Fibroblast of skin of back (primary cell): Measurements from ENCODE around the gene NXPH2.
A peak's percentile ranks its signal among the peaks of the same experiment; 100 is the strongest.

Experiments used
- DNase-seq: peaks from one replicate; pipeline ENCODE4 v3.0.0-alpha.2; 2013

The NXPH2 gene

GRCh38 chr2:138632066-138632620 is 148.0 kb downstream of the NXPH2 start:
- DNase-seq: peak; percentile 32

GRCh38 chr2:138630164-138630563 is 150.0 kb downstream of the NXPH2 start:
- peak; percentile 1 for DNase-seq

- no peak for DNase-seq
Measured at GRCh38 chr2:138626148-138626547, 154.0 kb downstream of the NXPH2 start.

- DNase-seq: no peak
Measured at GRCh38 chr2:138622613-138623012, 157.6 kb downstream of the NXPH2 start.

GRCh38 chr2:138621139-138621538 is 159.1 kb downstream of the NXPH2 start:
- DNase-seq: no peak

GRCh38 chr2:138620431-138620830 is 159.8 kb downstream of the NXPH2 start:
- DNase-seq: no peak
